Testis (tissue), 3 donors: ENCODE results near the gene CD101. TPM values are rescaled to one million over a fixed set of nuclear protein-coding genes. Genes with fewer than 3 reads are reported as not detected.

Experiments used
- DNase-seq: peaks from one replicate; pipeline ENCODE4 v3.0.0-alpha.2; 2019
- H3K27ac ChIP-seq, 2 donors: fragments of 200-600 bp; sonication (generic); one replicate each; pipeline ENCODE4 v1.5.1; 2019
- H3K27me3 ChIP-seq: fragments of 200-600 bp; sonication (generic); one replicate; pipeline ENCODE4 v1.5.1; 2019
- H3K36me3 ChIP-seq: fragments of 200-600 bp; sonication (generic); one replicate; pipeline ENCODE4 v1.5.1; 2017; ENCODE audit warnings: low read depth; ENCODE audit errors: missing control alignments
- H3K4me1 ChIP-seq: fragments of 200-600 bp; sonication (generic); one replicate; pipeline ENCODE4 v1.5.1; 2019
- H3K4me3 ChIP-seq, 2 donors: fragments of 200-600 bp; sonication (generic); one replicate each; pipeline ENCODE4 v1.5.1; 2017 to 2019
- H3K9me3 ChIP-seq: fragments of 200-600 bp; sonication (generic); one replicate; pipeline ENCODE4 v1.5.1; 2017
- POLR2A ChIP-seq: fragments of 450-650 bp; IDR thresholded peaks from one replicate; pipeline ENCODE4 v1.6.1; 2017; ENCODE audit warnings: antibody characterized with exemption, mild to moderate bottlenecking, moderate library complexity
- WGBS, 2 donors: methylation state at CpG; one replicate each; pipeline ENCODE4 v1.1.5; 2018; 5-methylcytosine and 5-hydroxymethylcytosine counted together
- intact Hi-C: fragments of 100-400 bp; cut with DNase I; formaldehyde crosslinking; loops from one replicate; pipeline ENCODE4 v1.15.1; 2023; ENCODE audit warnings: low total_unique reads
- polyA plus RNA-seq: library from polyadenylated mRNA; stranded (reverse); fragments of 350-450 nt; fragmentation: Illumina TruSeq; extraction: RNeasy Lipid Tissue Mini Kit (QIAGEN cat#74804); gene quantifications from one replicate; pipeline ENCODE4 v1.2.3, GENCODE V29; 2014; ENCODE audit warnings: low read depth, low replicate concordance; ENCODE audit not compliant: insufficient read depth
- total RNA-seq, 2 donors: library from RNA; depleted of rRNA; stranded (reverse); fragments of >200 nt; gene quantifications; one replicate each; pipeline ENCODE4 v1.2.3, GENCODE V29; 2016
- TF ChIP-seq, protein P1 (sequence below), 3 experiments: fragments of 450-650 bp in 2 of 3; fragments of 200-600 bp in 1 of 3; sonication (generic) in 1 of 3; IDR thresholded peaks; one replicate each; pipeline ENCODE4 v1.5.1; 2016 to 2019; ENCODE audit warnings: antibody characterized with exemption in 3 of 3, mild to moderate bottlenecking in 2 of 3, moderate library complexity in 1 of 3

The CD101 gene
- total and polyA plus RNA-seq, 3 donors from 2014 or later = 0.79 to 1.4 (median 1.2) TPM

DNA sequence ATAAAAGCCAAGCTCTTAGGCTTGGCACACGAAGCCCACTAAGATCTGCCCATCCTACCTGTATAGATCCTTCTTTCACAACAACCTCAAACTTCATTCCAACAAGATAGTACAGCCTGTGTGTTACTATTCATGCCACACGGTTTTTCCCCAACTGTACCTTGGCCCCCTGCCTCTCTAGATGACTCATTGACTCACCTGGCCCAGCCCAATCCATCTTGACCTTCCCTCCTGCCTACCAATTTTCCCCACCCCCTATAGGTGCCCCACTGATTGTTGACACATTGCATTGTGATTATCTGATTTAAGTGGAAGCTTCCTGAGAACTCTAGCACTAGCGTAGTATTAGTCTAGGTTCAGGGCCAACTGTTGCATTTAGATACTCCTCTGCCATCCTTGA lies 2.0 kb upstream of the CD101 start:
- 81 to 90% methylated on average over 3 of the region's 3 CpGs for WGBS, 2 donors
- H3K4me3 ChIP-seq = no peak overlapping the region
- intact Hi-C loops = no loop called here

DNA sequence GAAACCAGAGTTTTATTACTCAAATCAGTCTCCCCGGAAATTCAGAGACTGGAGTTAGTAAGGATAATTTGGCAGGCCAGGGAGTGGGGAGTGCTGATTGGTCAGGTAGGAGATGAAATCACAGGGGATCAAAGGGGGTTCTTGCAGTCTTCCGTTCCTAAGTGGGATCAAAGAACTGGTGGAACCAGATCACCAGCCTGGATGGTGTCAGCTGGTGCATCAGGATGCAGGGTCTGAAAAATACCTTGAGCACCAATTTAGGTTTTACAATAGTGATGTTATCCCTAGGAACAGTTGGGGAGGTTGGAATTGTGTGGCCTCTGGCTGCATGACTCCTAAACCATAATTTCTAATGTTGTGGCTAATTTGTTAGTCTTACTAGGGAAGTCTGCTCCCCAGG lies 1.4 kb upstream of the CD101 start:
- Histone ChIP-seq H3K9me3 (no peaks in the 10 kb centered on the region), H3K36me3 (no peaks in the 10 kb centered on the region), H3K4me3 (no peak overlapping the region), H3K27me3 (no peaks in the 10 kb centered on the region), H3K27ac (no peak overlapping the region), H3K4me1 (no peaks in the 10 kb centered on the region)
- DNase-seq = no peak
- no peak for TF ChIP-seq POLR2A
- TF ChIP-seq, protein P1, sequence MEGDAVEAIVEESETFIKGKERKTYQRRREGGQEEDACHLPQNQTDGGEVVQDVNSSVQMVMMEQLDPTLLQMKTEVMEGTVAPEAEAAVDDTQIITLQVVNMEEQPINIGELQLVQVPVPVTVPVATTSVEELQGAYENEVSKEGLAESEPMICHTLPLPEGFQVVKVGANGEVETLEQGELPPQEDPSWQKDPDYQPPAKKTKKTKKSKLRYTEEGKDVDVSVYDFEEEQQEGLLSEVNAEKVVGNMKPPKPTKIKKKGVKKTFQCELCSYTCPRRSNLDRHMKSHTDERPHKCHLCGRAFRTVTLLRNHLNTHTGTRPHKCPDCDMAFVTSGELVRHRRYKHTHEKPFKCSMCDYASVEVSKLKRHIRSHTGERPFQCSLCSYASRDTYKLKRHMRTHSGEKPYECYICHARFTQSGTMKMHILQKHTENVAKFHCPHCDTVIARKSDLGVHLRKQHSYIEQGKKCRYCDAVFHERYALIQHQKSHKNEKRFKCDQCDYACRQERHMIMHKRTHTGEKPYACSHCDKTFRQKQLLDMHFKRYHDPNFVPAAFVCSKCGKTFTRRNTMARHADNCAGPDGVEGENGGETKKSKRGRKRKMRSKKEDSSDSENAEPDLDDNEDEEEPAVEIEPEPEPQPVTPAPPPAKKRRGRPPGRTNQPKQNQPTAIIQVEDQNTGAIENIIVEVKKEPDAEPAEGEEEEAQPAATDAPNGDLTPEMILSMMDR (IDR thresholded peaks at IDR 0.05) = no peak
- whole genome bisulfite sequencing, 2 donors = 92 to 99% methylated on average over 2 of the region's 2 CpGs
- intact Hi-C loops = no loop called here

More for the DNA sequence above, 2.0 kb upstream of the CD101 start:
- no peak for DNase-seq
- H3K27me3 ChIP-seq = no peaks in the 10 kb centered on the region
- no peaks in the 10 kb centered on the region for H3K36me3 ChIP-seq
- H3K9me3 ChIP-seq = no peaks in the 10 kb centered on the region
- no peaks in the 10 kb centered on the region for H3K4me1 ChIP-seq
- H3K27ac ChIP-seq = no peak overlapping the region
- TF ChIP-seq POLR2A = no peak
- TF ChIP-seq, protein P1 (IDR thresholded peaks at IDR 0.05) = no peak

DNA sequence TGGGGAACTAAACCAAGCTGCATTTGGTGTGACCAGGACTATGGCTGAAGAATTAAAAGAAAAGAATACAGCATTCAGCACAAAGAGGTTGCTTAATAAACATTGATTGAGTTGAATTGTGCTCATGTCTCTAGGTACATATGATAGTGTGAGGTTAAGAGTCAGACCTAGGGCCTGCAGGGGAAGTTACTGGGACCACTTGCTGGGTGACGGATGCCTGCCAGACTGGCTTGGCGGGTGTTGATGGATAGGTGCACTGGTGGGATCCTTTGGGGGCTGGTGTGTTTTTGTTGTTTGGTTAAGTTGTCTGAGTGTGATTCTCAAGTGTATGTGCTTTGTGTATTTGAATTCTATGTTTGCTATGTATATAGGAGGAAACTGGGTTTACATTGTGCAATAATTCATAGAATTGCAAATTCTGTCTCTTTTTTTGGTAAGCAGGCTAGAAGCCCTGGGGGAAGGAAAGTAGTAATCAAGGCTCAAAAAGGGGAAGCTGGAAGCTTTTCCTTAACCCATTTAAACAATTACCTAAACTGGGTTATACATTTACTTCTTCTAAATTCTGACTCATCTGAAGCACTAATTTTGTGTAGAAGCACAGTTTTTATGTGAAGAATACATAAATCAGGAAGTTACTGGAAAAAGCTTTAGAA lies 1.8 kb downstream of the CD101 start:
- WGBS, 2 donors = 93 to 100% methylated on average over 2 of the region's 2 CpGs
- intact Hi-C loops = no loop called here
- H3K4me1 ChIP-seq = no peaks in the 10 kb centered on the region
- TF ChIP-seq POLR2A = no peak
- TF ChIP-seq, protein P1 (IDR thresholded peaks at IDR 0.05) = no peak
- no peak for DNase-seq
- H3K27me3 ChIP-seq = no peaks in the 10 kb centered on the region
- no peak overlapping the region for H3K27ac ChIP-seq
- H3K36me3 ChIP-seq = no peaks in the 10 kb centered on the region
- no peak overlapping the region for H3K4me3 ChIP-seq
- no peaks in the 10 kb centered on the region for H3K9me3 ChIP-seq

DNA sequence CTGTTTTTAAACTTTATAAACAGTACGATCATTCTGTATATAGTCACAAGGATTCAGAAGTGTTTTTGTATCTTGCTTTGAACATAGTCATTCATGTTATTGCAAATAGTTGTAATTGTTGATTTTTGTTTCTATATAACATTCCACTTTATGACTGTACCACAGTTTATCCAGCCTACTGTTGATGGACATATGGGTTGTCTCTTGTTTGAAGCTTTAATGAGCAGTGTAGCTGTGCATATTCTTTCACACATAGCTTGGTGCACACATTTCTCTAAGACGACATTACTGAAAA lies 6.1 kb downstream of the CD101 start:
- TF ChIP-seq POLR2A = no peak
- TF ChIP-seq, protein P1 (IDR thresholded peaks at IDR 0.05) = no peak
- H3K4me3 ChIP-seq = no peak overlapping the region
- no peaks in the 10 kb centered on the region for H3K36me3 ChIP-seq
- DNase-seq = no peak
- H3K9me3 ChIP-seq = no peaks in the 10 kb centered on the region
- no peaks in the 10 kb centered on the region for H3K4me1 ChIP-seq
- no peak overlapping the region for H3K27ac ChIP-seq
- intact Hi-C loops = no loop called here
- no peaks in the 10 kb centered on the region for H3K27me3 ChIP-seq
- 96 to 98% methylated on average over 2 of the region's 2 CpGs for WGBS, 2 donors

DNA sequence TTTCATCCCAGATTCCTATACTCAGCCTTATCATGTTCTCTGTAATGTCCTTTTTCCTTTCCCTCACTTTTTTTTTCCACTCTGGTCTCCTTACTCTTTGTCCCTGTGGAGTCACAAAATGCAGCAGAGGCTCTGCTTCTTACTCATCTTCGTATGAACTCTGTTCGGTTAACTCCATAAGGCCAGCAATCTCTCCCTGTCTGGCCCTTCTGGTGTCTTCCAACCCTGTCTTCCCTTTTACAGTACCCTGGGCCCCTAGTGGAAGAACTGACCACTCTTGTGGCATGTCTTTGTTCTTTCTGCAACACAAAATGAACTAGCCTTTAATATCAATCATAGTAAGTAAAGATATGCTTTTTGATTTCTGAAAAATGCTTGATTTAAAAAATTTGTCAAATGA lies 7.1 kb downstream of the CD101 start:
- no peak for DNase-seq
- Histone ChIP-seq H3K27me3 (no peaks in the 10 kb centered on the region), H3K27ac (no peak overlapping the region), H3K36me3 (no peaks in the 10 kb centered on the region), H3K4me3 (no peak overlapping the region), H3K4me1 (no peaks in the 10 kb centered on the region), H3K9me3 (no peaks in the 10 kb centered on the region)
- WGBS, 2 donors = 57 to 63% methylated on average over 2 of the region's 2 CpGs
- intact Hi-C loops = no loop called here
- TF ChIP-seq, protein P1 (IDR thresholded peaks at IDR 0.05) = no peak
- no peak for TF ChIP-seq POLR2A
